Measurements from ENCODE around the gene ZC2HC1B.
"Not testable (repeated sequence)": the region's sequence is repeated elsewhere in the genome, so short reads cannot be mapped to it uniquely, and the experiment has no call there.

Gene ZC2HC1B

GRCh38 chr6:143912671-143913070 is 48.4 kb downstream of the ZC2HC1B start:
- H3K9me3 ChIP-seq (ENCODE audit: insufficient read depth, low read length) = no peaks in the 10 kb centered on the region
- no peaks in the 10 kb centered on the region for H3K36me3 ChIP-seq (replicated peaks; ENCODE audit: low read depth, low read length)
- no peak overlapping the region for H3K27ac ChIP-seq (ENCODE audit: low read length)
- no peaks in the 10 kb centered on the region for H3K79me2 ChIP-seq (ENCODE audit: low read length)
- no peak overlapping the region for H3K4me3 ChIP-seq (ENCODE audit: low read length)
- TF ChIP-seq, protein P1, sequence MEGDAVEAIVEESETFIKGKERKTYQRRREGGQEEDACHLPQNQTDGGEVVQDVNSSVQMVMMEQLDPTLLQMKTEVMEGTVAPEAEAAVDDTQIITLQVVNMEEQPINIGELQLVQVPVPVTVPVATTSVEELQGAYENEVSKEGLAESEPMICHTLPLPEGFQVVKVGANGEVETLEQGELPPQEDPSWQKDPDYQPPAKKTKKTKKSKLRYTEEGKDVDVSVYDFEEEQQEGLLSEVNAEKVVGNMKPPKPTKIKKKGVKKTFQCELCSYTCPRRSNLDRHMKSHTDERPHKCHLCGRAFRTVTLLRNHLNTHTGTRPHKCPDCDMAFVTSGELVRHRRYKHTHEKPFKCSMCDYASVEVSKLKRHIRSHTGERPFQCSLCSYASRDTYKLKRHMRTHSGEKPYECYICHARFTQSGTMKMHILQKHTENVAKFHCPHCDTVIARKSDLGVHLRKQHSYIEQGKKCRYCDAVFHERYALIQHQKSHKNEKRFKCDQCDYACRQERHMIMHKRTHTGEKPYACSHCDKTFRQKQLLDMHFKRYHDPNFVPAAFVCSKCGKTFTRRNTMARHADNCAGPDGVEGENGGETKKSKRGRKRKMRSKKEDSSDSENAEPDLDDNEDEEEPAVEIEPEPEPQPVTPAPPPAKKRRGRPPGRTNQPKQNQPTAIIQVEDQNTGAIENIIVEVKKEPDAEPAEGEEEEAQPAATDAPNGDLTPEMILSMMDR (IDR thresholded peaks at IDR 0.05; ENCODE audit: low read depth, low read length) = no peak
- no peak for TF ChIP-seq EZH2phosphoT487 (IDR thresholded peaks at IDR 0.05; ENCODE audit: low read depth)
- H3K4me1 ChIP-seq (ENCODE audit: low read length) = no peaks in the 10 kb centered on the region
- no peak overlapping the region for H3K4me2 ChIP-seq (ENCODE audit: low read length)
- no peaks in the 10 kb centered on the region for H4K20me1 ChIP-seq (ENCODE audit: insufficient read depth, low read length)
- H3K9ac ChIP-seq (ENCODE audit: low read length) = no peak overlapping the region
- no peaks in the 10 kb centered on the region for H3K27me3 ChIP-seq (ENCODE audit: low read depth, low read length)
- no peak overlapping the region for H2AFZ ChIP-seq (ENCODE audit: low read depth, low read length)

GRCh38 chr6:143917026-143917425 is 52.8 kb downstream of the ZC2HC1B start:
- H3K4me1 ChIP-seq (ENCODE audit: low read length); H3K27me3 ChIP-seq (ENCODE audit: low read depth, low read length); H2AFZ ChIP-seq (ENCODE audit: low read depth, low read length); H3K9ac ChIP-seq (ENCODE audit: low read length); H3K36me3 ChIP-seq (replicated peaks; ENCODE audit: low read depth, low read length); H3K79me2 ChIP-seq (ENCODE audit: low read length); H3K27ac ChIP-seq (ENCODE audit: low read length); H4K20me1 ChIP-seq (ENCODE audit: insufficient read depth, low read length); H3K4me3 ChIP-seq (ENCODE audit: low read length); H3K4me2 ChIP-seq (ENCODE audit: low read length): not testable (repeated sequence)
- H3K9me3 ChIP-seq (ENCODE audit: insufficient read depth, low read length) = peaks cover 16% of the 10 kb centered on the region

DNA sequence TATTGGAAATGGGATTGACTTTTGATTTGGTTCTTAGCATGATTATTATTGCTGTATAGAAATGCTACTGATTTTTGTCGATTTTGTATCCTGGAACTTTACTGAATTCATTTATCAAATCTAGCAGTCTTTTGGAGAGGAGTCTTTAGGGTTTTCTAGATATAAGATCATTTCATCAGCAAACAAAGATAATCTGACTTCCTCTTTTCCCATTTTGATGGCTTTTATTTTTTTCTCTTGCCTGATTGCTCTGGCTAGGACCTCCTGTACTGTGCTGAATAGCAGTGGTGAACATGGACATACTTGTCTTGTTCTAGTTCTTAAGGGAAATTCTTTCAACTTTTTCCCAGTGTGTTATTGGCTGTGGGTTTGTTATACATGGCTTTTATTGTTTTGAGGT is 64.6 kb downstream of the ZC2HC1B start:
- H3K79me2 ChIP-seq (ENCODE audit: low read length) = no peaks in the 10 kb centered on the region
- no peaks in the 10 kb centered on the region for H4K20me1 ChIP-seq (ENCODE audit: insufficient read depth, low read length)
- H3K4me1 ChIP-seq (ENCODE audit: low read length) = no peaks in the 10 kb centered on the region
- no peak overlapping the region for H3K9ac ChIP-seq (ENCODE audit: low read length)
- no peaks in the 10 kb centered on the region for H3K9me3 ChIP-seq (ENCODE audit: insufficient read depth, low read length)
- TF ChIP-seq EZH2phosphoT487 (IDR thresholded peaks at IDR 0.05; ENCODE audit: low read depth) = no peak
- TF ChIP-seq, protein P1 (IDR thresholded peaks at IDR 0.05; ENCODE audit: low read depth, low read length) = no peak
- no peaks in the 10 kb centered on the region for H3K27me3 ChIP-seq (ENCODE audit: low read depth, low read length)
- no peak overlapping the region for H3K4me2 ChIP-seq (ENCODE audit: low read length)
- no peak overlapping the region for H3K27ac ChIP-seq (ENCODE audit: low read length)
- H3K4me3 ChIP-seq (ENCODE audit: low read length) = no peak overlapping the region
- no peaks in the 10 kb centered on the region for H3K36me3 ChIP-seq (replicated peaks; ENCODE audit: low read depth, low read length)
- H2AFZ ChIP-seq (ENCODE audit: low read depth, low read length) = no peak overlapping the region

GRCh38 chr6:143929975-143930374 is 65.7 kb downstream of the ZC2HC1B start:
- H3K79me2 ChIP-seq (ENCODE audit: low read length) = no peaks in the 10 kb centered on the region
- H4K20me1 ChIP-seq (ENCODE audit: insufficient read depth, low read length) = no peaks in the 10 kb centered on the region
- H3K27ac ChIP-seq (ENCODE audit: low read length) = no peak overlapping the region
- no peak overlapping the region for H3K4me3 ChIP-seq (ENCODE audit: low read length)
- H3K27me3 ChIP-seq (ENCODE audit: low read depth, low read length) = no peaks in the 10 kb centered on the region
- no peaks in the 10 kb centered on the region for H3K4me1 ChIP-seq (ENCODE audit: low read length)
- H3K4me2 ChIP-seq (ENCODE audit: low read length) = no peak overlapping the region
- H2AFZ ChIP-seq (ENCODE audit: low read depth, low read length) = no peak overlapping the region
- TF ChIP-seq, protein P1 (IDR thresholded peaks at IDR 0.05; ENCODE audit: low read depth, low read length) = no peak
- no peak for TF ChIP-seq EZH2phosphoT487 (IDR thresholded peaks at IDR 0.05; ENCODE audit: low read depth)
- no peak overlapping the region for H3K9ac ChIP-seq (ENCODE audit: low read length)
- no peaks in the 10 kb centered on the region for H3K9me3 ChIP-seq (ENCODE audit: insufficient read depth, low read length)
- no peaks in the 10 kb centered on the region for H3K36me3 ChIP-seq (replicated peaks; ENCODE audit: low read depth, low read length)

DNA sequence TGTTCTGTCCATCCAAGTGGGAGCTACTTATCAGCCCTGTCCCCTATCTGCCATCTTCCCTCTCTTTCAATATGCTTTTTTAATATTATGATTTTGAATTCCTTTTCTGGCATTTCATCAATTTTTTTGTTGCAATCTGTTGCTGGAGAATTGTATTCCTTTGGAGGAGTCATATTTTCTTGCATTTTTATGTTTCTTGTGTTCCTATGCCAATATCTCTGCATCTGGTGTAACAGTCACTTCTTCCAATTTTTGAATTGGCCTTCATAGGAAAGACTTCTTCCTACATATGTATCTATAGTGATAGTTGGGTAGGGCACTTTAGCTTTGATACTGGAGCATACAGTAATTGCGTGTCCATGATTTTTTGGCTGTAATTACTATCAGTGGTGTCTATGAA is 70.1 kb downstream of the ZC2HC1B start:
- no peak for TF ChIP-seq EZH2phosphoT487 (IDR thresholded peaks at IDR 0.05; ENCODE audit: low read depth)
- TF ChIP-seq, protein P1 (IDR thresholded peaks at IDR 0.05; ENCODE audit: low read depth, low read length) = no peak
- H3K27me3 ChIP-seq (ENCODE audit: low read depth, low read length) = no peaks in the 10 kb centered on the region
- no peaks in the 10 kb centered on the region for H3K36me3 ChIP-seq (replicated peaks; ENCODE audit: low read depth, low read length)
- H2AFZ ChIP-seq (ENCODE audit: low read depth, low read length) = no peak overlapping the region
- H3K9me3 ChIP-seq (ENCODE audit: insufficient read depth, low read length) = no peaks in the 10 kb centered on the region
- H3K4me2 ChIP-seq (ENCODE audit: low read length) = no peak overlapping the region
- H3K27ac ChIP-seq (ENCODE audit: low read length) = no peak overlapping the region
- no peaks in the 10 kb centered on the region for H4K20me1 ChIP-seq (ENCODE audit: insufficient read depth, low read length)
- no peak overlapping the region for H3K4me3 ChIP-seq (ENCODE audit: low read length)
- H3K79me2 ChIP-seq (ENCODE audit: low read length) = no peaks in the 10 kb centered on the region
- peaks cover 9% of the 10 kb centered on the region for H3K4me1 ChIP-seq (ENCODE audit: low read length)
- no peak overlapping the region for H3K9ac ChIP-seq (ENCODE audit: low read length)

Data from OCI-LY3 (cell line).